Caco-2 (cell line): ENCODE data around the gene EME2. TPM values are rescaled to one million over a fixed set of nuclear protein-coding genes. Genes with fewer than 3 reads are reported as not detected.

Experiments used
- BruUV-seq: library from RNA; stranded (reverse); fragments of 400-500 nt; replicated peaks from 2 replicates; lab custom pipeline; 2021; lab: Mats Ljungman, UMichigan
- CTCF ChIA-PET: fragments of 300-600 bp; sonication (Branson Sonifier 250); formaldehyde crosslinking; loops from one replicate; lab custom pipeline; 2022; ENCODE audit warnings: antibody characterized with exemption; lab: Charles Lee
- POLR2A ChIA-PET: fragments of 300-600 bp; sonication (Branson Sonifier 250); formaldehyde crosslinking; loops from one replicate; lab custom pipeline; 2022; ENCODE audit warnings: antibody characterized with exemption; lab: Charles Lee
- DNase-seq, 2 experiments: peaks; one replicate each; pipeline versions ENCODE4 v3.0.0 to v3.0.0-alpha.2; 2020 to 2022
- H3K27me3 ChIP-seq: replicated peaks from 2 replicates; pipeline ENCODE4 v1.6.0; 2011; ENCODE audit warnings: low read length; ENCODE audit not compliant: control insufficient read depth, insufficient read depth
- H3K36me3 ChIP-seq: 2 replicates; pipeline ENCODE4 v1.5.1; 2011; ENCODE audit warnings: low read length; ENCODE audit not compliant: control insufficient read depth, insufficient read depth
- H3K4me1 ChIP-seq: fragments of 250-450 bp; sonication (Bioruptor Pico); 2 replicates; pipeline ENCODE4 v1.5.1; 2020; ENCODE audit warnings: mild to moderate bottlenecking
- H3K4me3 ChIP-seq: 2 replicates; pipeline ENCODE4 v1.5.1; 2011; ENCODE audit warnings: low read depth, mild to moderate bottlenecking, control low read depth, low read length
- H3K9me3 ChIP-seq: fragments of 250-450 bp; sonication (Bioruptor Pico); 2 replicates; pipeline ENCODE4 v1.5.1; 2020; ENCODE audit warnings: mild to moderate bottlenecking, moderate library complexity
- H3K27ac Mint-ChIP-seq: one replicate; pipeline ENCODE4 v1.8.0; 2022; ENCODE audit warnings: mixed read lengths; ENCODE audit not compliant: unreplicated experiment
- H3K27me3 Mint-ChIP-seq: one replicate; pipeline ENCODE4 v1.8.0; 2022; ENCODE audit warnings: mixed read lengths; ENCODE audit not compliant: insufficient read depth, unreplicated experiment
- H3K36me3 Mint-ChIP-seq: one replicate; pipeline ENCODE4 v1.8.0; 2022; ENCODE audit warnings: mild to moderate bottlenecking, mixed read lengths; ENCODE audit not compliant: insufficient read depth, unreplicated experiment
- H3K4me1 Mint-ChIP-seq: one replicate; pipeline ENCODE4 v1.8.0; 2022; ENCODE audit warnings: low read depth, mixed read lengths; ENCODE audit not compliant: unreplicated experiment
- H3K4me3 Mint-ChIP-seq: one replicate; pipeline ENCODE4 v1.8.0; 2022; ENCODE audit warnings: mild to moderate bottlenecking, moderate library complexity, mixed read lengths; ENCODE audit not compliant: unreplicated experiment
- H3K9me3 Mint-ChIP-seq: one replicate; pipeline ENCODE4 v1.8.0; 2022; ENCODE audit warnings: mixed read lengths; ENCODE audit not compliant: unreplicated experiment
- CTCF ChIP-seq, 2 experiments: fragments of 200-600 bp in 1 of 2; IDR thresholded peaks; 1 replicate in 1 of 2; 2 replicates in 1 of 2; pipeline versions ENCODE4 v1.5.1 to v1.8.0; 2011 to 2022; ENCODE audit warnings: antibody characterized with exemption in 1 of 2, control low read depth in 1 of 2, inconsistent platforms in 1 of 2, low read depth in 1 of 2, low read length in 1 of 2, mild to moderate bottlenecking in 1 of 2, moderate library complexity in 1 of 2; ENCODE audit not compliant: insufficient read depth in 1 of 2, severe bottlenecking in 1 of 2, unreplicated experiment in 1 of 2
- intact Hi-C: fragments of 100-400 bp; cut with micrococcal nuclease; formaldehyde crosslinking; loops from one replicate; pipeline ENCODE4 v1.10.0; 2022; ENCODE audit not compliant: unreplicated experiment
- total RNA-seq: library from RNA; stranded (reverse); gene quantifications from 2 replicates; pipeline ENCODE4 v1.2.3, GENCODE V29; 2022

The EME2 gene
- total RNA-seq, 1 experiment from 2014 or later = 24.1 TPM

DNA sequence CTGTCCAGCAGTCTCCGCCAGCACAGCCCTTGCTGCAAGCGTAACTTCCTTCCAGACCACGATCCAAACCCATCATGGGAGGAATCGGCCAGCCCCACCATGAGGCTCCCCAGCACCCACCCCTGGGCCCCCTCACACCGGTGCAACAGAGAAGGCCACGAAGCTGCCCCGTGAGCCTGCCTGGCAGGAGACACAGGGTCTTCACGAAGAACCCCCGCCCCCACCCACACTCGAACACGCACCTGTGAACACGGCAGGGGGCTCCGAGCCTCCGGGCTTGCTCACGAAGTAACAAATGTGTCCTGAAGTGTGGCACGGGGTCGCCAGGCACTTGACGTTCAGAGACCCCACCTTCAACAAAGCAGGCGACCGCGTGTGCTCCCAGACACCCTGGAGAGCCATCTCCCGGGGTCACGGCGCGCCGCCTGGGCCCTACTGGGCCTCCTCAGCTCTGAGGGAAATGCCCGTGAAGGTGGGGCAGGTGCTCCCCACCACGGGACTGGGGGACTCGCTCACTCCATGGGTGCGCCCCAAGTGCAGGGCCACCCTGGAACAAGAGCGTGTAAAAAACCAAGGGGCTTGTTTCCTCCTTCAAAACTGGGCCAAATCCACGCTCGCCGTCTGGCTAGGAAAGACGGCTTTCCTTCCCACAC, 46.4 kb downstream of the EME2 start:
- Histone ChIP-seq H3K36me3 (peaks cover 1% of the 10 kb centered on the region; the same call in 1 of the 2 replicates), H3K4me3 (no peak overlapping the region), H3K27me3 (no peaks in the 10 kb centered on the region), H3K9me3 (no peaks in the 10 kb centered on the region), H3K4me1 (no peaks in the 10 kb centered on the region)
- TF ChIP-seq CTCF (IDR thresholded peaks at IDR 0.05; ENCODE audit: insufficient read depth in 1 of 2, low read depth in 1 of 2, low read length in 1 of 2, severe bottlenecking in 1 of 2, unreplicated experiment in 1 of 2) = no peak
- Mint-ChIP-seq H3K9me3 (no peaks in the 10 kb centered on the region), H3K4me3 (no peak overlapping the region), H3K27me3 (no peaks in the 10 kb centered on the region), H3K36me3 (peaks cover 21% of the 10 kb centered on the region), H3K27ac (no peak overlapping the region), H3K4me1 (no peaks in the 10 kb centered on the region)
- ChIA-PET CTCF (no interaction called here), POLR2A (no interaction called here)
- BruUV-seq = no TSS peak
- no peak for DNase-seq
- intact Hi-C loops = no loop called here

DNA sequence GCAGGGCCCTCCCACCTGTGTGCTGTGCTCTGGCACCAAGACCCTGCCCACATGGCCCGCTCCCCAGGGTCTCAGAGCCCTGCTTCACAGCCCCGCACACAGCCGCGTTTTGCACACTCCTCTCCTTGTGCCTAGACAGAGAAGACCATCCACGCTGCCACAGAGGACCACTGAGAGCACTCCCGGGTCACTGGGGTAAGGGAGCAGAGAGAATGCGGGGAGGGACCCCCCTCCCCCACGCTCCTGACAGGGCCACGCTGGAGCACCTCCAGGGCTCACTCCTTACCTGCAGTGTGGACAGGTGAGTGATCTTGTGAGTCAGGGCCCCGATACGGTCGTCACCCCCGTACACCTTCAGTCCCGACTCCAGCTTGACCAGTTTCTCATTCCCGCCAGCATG, 47.0 kb downstream of the EME2 start:
- intact Hi-C loops = loop anchor here (5.0 kb wide), 1 partner anchor 37 kb away; the partner anchor contains the start of genes NUBP2 and SPSB3
- DNase-seq = no peak
- Mint-ChIP-seq H3K27me3 (no peaks in the 10 kb centered on the region), H3K36me3 (peaks cover 21% of the 10 kb centered on the region), H3K4me1 (no peaks in the 10 kb centered on the region), H3K9me3 (no peaks in the 10 kb centered on the region), H3K27ac (no peak overlapping the region), H3K4me3 (no peak overlapping the region)
- TF ChIP-seq CTCF (IDR thresholded peaks at IDR 0.05; ENCODE audit: insufficient read depth in 1 of 2, low read depth in 1 of 2, low read length in 1 of 2, severe bottlenecking in 1 of 2, unreplicated experiment in 1 of 2) = no peak
- no peaks in the 10 kb centered on the region for H3K27me3 ChIP-seq
- no peaks in the 10 kb centered on the region for H3K9me3 ChIP-seq
- peaks cover 1% of the 10 kb centered on the region; the same call in 1 of the 2 replicates for H3K36me3 ChIP-seq
- ChIA-PET CTCF (no interaction called here), POLR2A (no interaction called here)
- no peak overlapping the region for H3K4me3 ChIP-seq
- no TSS peak for BruUV-seq
- no peaks in the 10 kb centered on the region for H3K4me1 ChIP-seq

- Histone ChIP-seq H3K27me3 (no peaks in the 10 kb centered on the region), H3K36me3 (peaks cover 1% of the 10 kb centered on the region; the same call in 1 of the 2 replicates), H3K9me3 (no peaks in the 10 kb centered on the region), H3K4me1 (no peaks in the 10 kb centered on the region), H3K4me3 (no peak overlapping the region)
- no peaks in the 10 kb centered on the region for H3K9me3 Mint-ChIP-seq
- intact Hi-C loops = loop anchor here (5.0 kb wide), 1 partner anchor 38 kb away; the partner anchor contains the start of genes NUBP2 and SPSB3
- no peak overlapping the region for H3K27ac Mint-ChIP-seq
- no peak for TF ChIP-seq CTCF (IDR thresholded peaks at IDR 0.05; ENCODE audit: insufficient read depth in 1 of 2, low read depth in 1 of 2, low read length in 1 of 2, severe bottlenecking in 1 of 2, unreplicated experiment in 1 of 2)
- no peak overlapping the region for H3K4me3 Mint-ChIP-seq
- DNase-seq = no peak
- POLR2A ChIA-PET = no interaction called here
- H3K4me1 Mint-ChIP-seq = no peaks in the 10 kb centered on the region
- no TSS peak for BruUV-seq
- H3K27me3 Mint-ChIP-seq = no peaks in the 10 kb centered on the region
- CTCF ChIA-PET = no interaction called here
- peaks cover 18% of the 10 kb centered on the region for H3K36me3 Mint-ChIP-seq
These were observed 47.7 kb downstream of the EME2 start for GRCh38 chr16:1820096-1820945.
